ENCODE measurements around the gene ARL14.

The ARL14 gene

GRCh38 chr3:160695915-160696327 lies 19.0 kb downstream of the ARL14 start:
- no peak for TF ChIP-seq CTCF (conservative IDR thresholded peaks at IDR 0.05; ENCODE audit: low read depth, low read length)
- Histone ChIP-seq H3K27me3 (ENCODE audit: insufficient read depth, low read depth) (no peaks in the 10 kb centered on the region), H3K27ac (no peak overlapping the region), H3K4me2 (no peak overlapping the region), H3K9ac (no peak overlapping the region), H3K4me1 (ENCODE audit: low read depth, poor library complexity, severe bottlenecking) (peaks cover 7% of the 10 kb centered on the region), H3K4me3 (IDR thresholded peaks at IDR 0.05; ENCODE audit: insufficient read depth, low read depth, low read length) (no peak overlapping the region), H3K79me2 (ENCODE audit: insufficient read depth, low read depth) (no peaks in the 10 kb centered on the region), H3K36me3 (ENCODE audit: insufficient read depth) (no peaks in the 10 kb centered on the region), H2AFZ (ENCODE audit: low read depth) (no peak overlapping the region), H4K20me1 (ENCODE audit: insufficient read depth) (no peaks in the 10 kb centered on the region)

- TF ChIP-seq CTCF (conservative IDR thresholded peaks at IDR 0.05; ENCODE audit: low read depth, low read length): no peak
- Histone ChIP-seq H4K20me1 (ENCODE audit: insufficient read depth) (no peaks in the 10 kb centered on the region), H2AFZ (ENCODE audit: low read depth) (no peak overlapping the region)
Measured at GRCh38 chr3:160697637-160698380, 20.8 kb downstream of the ARL14 start.

GRCh38 chr3:160698599-160699195 lies 21.7 kb downstream of the ARL14 start:
- Histone ChIP-seq H3K36me3 (ENCODE audit: insufficient read depth) (no peaks in the 10 kb centered on the region), H3K27me3 (ENCODE audit: insufficient read depth, low read depth) (no peaks in the 10 kb centered on the region), H3K4me3 (IDR thresholded peaks at IDR 0.05; ENCODE audit: insufficient read depth, low read depth, low read length) (no peak overlapping the region), H3K27ac (no peak overlapping the region), H3K9ac (no peak overlapping the region), H3K4me1 (ENCODE audit: low read depth, poor library complexity, severe bottlenecking) (no peaks in the 10 kb centered on the region), H4K20me1 (ENCODE audit: insufficient read depth) (no peaks in the 10 kb centered on the region), H3K4me2 (no peak overlapping the region), H3K79me2 (ENCODE audit: insufficient read depth, low read depth) (no peaks in the 10 kb centered on the region), H2AFZ (ENCODE audit: low read depth) (no peak overlapping the region)
- no peak for TF ChIP-seq CTCF (conservative IDR thresholded peaks at IDR 0.05; ENCODE audit: low read depth, low read length)

More at GRCh38 chr3:160697637-160698380, 20.8 kb downstream of the ARL14 start:
- Histone ChIP-seq H3K4me1 (ENCODE audit: low read depth, poor library complexity, severe bottlenecking) (peaks cover 2% of the 10 kb centered on the region), H3K27ac (no peak overlapping the region), H3K27me3 (ENCODE audit: insufficient read depth, low read depth) (no peaks in the 10 kb centered on the region), H3K4me2 (no peak overlapping the region), H3K79me2 (ENCODE audit: insufficient read depth, low read depth) (no peaks in the 10 kb centered on the region), H3K36me3 (ENCODE audit: insufficient read depth) (no peaks in the 10 kb centered on the region), H3K9ac (no peak overlapping the region), H3K4me3 (IDR thresholded peaks at IDR 0.05; ENCODE audit: insufficient read depth, low read depth, low read length) (no peak overlapping the region)

GRCh38 chr3:160701490-160701889 lies 24.5 kb downstream of the ARL14 start:
- TF ChIP-seq CTCF (conservative IDR thresholded peaks at IDR 0.05; ENCODE audit: low read depth, low read length): no peak
- Histone ChIP-seq H3K27me3 (ENCODE audit: insufficient read depth, low read depth) (no peaks in the 10 kb centered on the region), H2AFZ (ENCODE audit: low read depth) (no peak overlapping the region), H3K4me1 (ENCODE audit: low read depth, poor library complexity, severe bottlenecking) (no peaks in the 10 kb centered on the region), H4K20me1 (ENCODE audit: insufficient read depth) (no peaks in the 10 kb centered on the region), H3K4me2 (no peak overlapping the region), H3K36me3 (ENCODE audit: insufficient read depth) (no peaks in the 10 kb centered on the region), H3K9ac (no peak overlapping the region), H3K4me3 (IDR thresholded peaks at IDR 0.05; ENCODE audit: insufficient read depth, low read depth, low read length) (no peak overlapping the region), H3K27ac (no peak overlapping the region), H3K79me2 (ENCODE audit: insufficient read depth, low read depth) (no peaks in the 10 kb centered on the region)

Data from KMS-11 (cell line).